Cardiac muscle cell (in vitro differentiated cells and primary cell): ENCODE results near the gene CELF1. TPM values are rescaled to one million over a fixed set of nuclear protein-coding genes. Genes with fewer than 3 reads are reported as not detected.
A peak's percentile ranks its signal among the peaks of the same experiment; 100 is the strongest.

Experiments
- DNase-seq, 2 donors: peaks; one replicate each; pipeline versions ENCODE4 v3.0.0 to v3.0.0-alpha.2; 2010 to 2017; ENCODE audit warnings: low read depth in 1 of 2, low spot score in 1 of 2
- H3K27ac ChIP-seq: fragments of 200-600 bp; sonication (generic); 2 replicates; pipeline ENCODE4 v1.5.1; 2016
- H3K27me3 ChIP-seq: fragments of 200-600 bp; sonication (generic); 2 replicates; pipeline ENCODE4 v1.6.0; 2016; ENCODE audit warnings: control low read depth
- H3K36me3 ChIP-seq: fragments of 200-600 bp; sonication (generic); 2 replicates; pipeline ENCODE4 v1.5.1; 2016; ENCODE audit warnings: control low read depth
- H3K4me1 ChIP-seq: fragments of 200-600 bp; sonication (generic); 2 replicates; pipeline ENCODE4 v1.8.1; 2017; ENCODE audit warnings: low read depth, mild to moderate bottlenecking, mixed run types
- H3K4me3 ChIP-seq: fragments of 200-600 bp; sonication (generic); 2 replicates; pipeline ENCODE4 v1.5.1; 2016; ENCODE audit warnings: mild to moderate bottlenecking
- H3K9me3 ChIP-seq: fragments of 200-600 bp; sonication (generic); 2 replicates; pipeline ENCODE4 v1.5.1; 2017; ENCODE audit warnings: low read depth, mild to moderate bottlenecking, control low read depth
- polyA plus RNA-seq: library from polyadenylated mRNA; unstranded; fragments of >200 nt; fragmentation: Nextera tagmentation; extraction: Ambion mirVana; gene quantifications from 2 replicates; pipeline ENCODE4 v1.2.1, GENCODE V29; 2016
- total RNA-seq: library from RNA; depleted of rRNA; stranded (reverse); fragments of >200 nt; gene quantifications from 2 replicates; pipeline ENCODE4 v1.2.3, GENCODE V29; 2016
- TF ChIP-seq, protein P1 (sequence below): IDR thresholded peaks from 2 replicates; pipeline ENCODE4 v1.5.1; 2012; ENCODE audit warnings: low read depth, mild to moderate bottlenecking, low read length

The CELF1 gene
- total and polyA plus RNA-seq, 2 experiments from 2014 or later = 98.9 to 178 TPM

DNA sequence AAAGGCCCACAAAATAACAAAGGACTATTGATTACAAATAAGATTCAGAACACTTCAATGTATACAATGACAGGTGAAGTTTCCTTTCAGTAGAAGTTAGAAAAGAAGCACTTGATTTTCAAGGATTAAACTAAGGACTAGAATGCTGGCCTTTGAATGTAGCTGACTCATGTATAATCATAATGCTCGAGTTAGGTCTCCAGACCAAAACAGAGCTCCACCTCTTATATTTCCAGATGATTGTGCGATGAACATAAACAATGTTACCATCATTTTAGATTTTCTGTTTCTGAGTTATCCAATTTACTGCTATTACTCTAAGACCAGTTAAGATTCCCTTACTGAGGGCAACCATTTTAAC lies 63.6 kb downstream of the CELF1 start:
- H3K27ac ChIP-seq = peak overlapping the region; percentile 70
- peaks cover 26% of the 10 kb centered on the region for H3K4me1 ChIP-seq
- no peaks in the 10 kb centered on the region for H3K9me3 ChIP-seq
- H3K27me3 ChIP-seq = no peaks in the 10 kb centered on the region
- H3K4me3 ChIP-seq = no peak overlapping the region
- peaks cover 24% of the 10 kb centered on the region for H3K36me3 ChIP-seq
- TF ChIP-seq, protein P1, sequence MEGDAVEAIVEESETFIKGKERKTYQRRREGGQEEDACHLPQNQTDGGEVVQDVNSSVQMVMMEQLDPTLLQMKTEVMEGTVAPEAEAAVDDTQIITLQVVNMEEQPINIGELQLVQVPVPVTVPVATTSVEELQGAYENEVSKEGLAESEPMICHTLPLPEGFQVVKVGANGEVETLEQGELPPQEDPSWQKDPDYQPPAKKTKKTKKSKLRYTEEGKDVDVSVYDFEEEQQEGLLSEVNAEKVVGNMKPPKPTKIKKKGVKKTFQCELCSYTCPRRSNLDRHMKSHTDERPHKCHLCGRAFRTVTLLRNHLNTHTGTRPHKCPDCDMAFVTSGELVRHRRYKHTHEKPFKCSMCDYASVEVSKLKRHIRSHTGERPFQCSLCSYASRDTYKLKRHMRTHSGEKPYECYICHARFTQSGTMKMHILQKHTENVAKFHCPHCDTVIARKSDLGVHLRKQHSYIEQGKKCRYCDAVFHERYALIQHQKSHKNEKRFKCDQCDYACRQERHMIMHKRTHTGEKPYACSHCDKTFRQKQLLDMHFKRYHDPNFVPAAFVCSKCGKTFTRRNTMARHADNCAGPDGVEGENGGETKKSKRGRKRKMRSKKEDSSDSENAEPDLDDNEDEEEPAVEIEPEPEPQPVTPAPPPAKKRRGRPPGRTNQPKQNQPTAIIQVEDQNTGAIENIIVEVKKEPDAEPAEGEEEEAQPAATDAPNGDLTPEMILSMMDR = no peak
- DNase-seq = no peak

DNA sequence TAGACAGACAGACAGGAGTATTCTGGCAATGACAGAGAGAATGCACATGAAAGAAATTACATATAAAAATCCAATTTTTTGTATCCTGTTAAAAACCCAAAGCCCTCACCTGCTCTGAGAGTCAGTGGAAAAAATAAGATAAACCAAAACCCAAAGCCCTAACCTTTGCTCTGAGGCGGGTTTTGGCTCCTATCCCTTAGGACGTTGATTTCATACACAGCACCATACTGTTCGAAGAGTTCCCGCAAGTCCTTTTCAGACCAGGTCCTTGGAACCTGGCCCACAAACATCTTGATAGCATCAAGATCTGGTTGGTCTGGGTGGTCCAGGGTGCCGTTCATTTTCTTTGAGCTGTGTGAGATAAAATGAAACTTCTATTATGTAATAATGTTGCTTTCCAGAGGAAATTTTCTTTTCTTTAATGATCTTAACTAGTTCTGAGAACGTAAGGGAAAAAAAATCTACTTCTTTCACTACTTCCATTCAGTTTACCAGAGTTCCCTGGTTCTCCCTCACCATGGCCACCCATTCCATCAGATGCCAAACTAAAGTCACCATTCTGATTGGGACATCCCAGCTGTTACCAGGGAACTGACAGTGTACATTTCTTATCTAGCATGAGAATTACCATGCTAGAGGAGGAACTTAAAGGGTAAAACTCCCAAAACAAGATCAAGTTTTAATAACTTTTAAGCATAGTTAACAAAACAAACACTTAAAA lies 64.1 kb downstream of the CELF1 start:
- H3K27ac ChIP-seq = peak overlapping the region; percentile 70
- no peak for DNase-seq
- H3K9me3 ChIP-seq = no peaks in the 10 kb centered on the region
- H3K36me3 ChIP-seq = peaks cover 29% of the 10 kb centered on the region
- peaks cover 23% of the 10 kb centered on the region for H3K4me1 ChIP-seq
- TF ChIP-seq, protein P1 = no peak
- H3K4me3 ChIP-seq = no peak overlapping the region
- H3K27me3 ChIP-seq = no peaks in the 10 kb centered on the region

DNA sequence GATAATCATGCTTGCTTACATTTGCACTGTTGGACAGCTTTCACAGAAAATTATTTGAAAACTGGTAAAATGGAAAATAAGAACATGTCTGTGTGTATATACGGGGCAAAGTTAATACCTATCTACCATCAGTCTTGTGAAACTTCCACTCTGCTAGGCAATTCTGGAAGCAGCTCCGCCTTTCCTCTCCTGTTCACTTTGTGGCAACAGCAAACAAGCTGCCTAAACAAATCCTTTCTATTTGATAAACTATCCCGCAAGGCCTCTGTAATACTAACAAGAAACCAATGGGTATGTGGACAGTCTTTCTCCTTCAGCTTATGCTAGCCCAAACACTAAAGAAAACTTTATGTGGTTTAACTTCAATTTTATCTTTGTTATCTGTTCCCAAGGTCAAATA lies 64.8 kb downstream of the CELF1 start:
- H3K4me1 ChIP-seq = peaks cover 23% of the 10 kb centered on the region
- no peak for DNase-seq
- H3K9me3 ChIP-seq = no peaks in the 10 kb centered on the region
- H3K36me3 ChIP-seq = peaks cover 35% of the 10 kb centered on the region
- no peaks in the 10 kb centered on the region for H3K27me3 ChIP-seq
- H3K27ac ChIP-seq = peak overlapping the region; percentile 70
- no peak overlapping the region for H3K4me3 ChIP-seq
- TF ChIP-seq, protein P1 = no peak

DNA sequence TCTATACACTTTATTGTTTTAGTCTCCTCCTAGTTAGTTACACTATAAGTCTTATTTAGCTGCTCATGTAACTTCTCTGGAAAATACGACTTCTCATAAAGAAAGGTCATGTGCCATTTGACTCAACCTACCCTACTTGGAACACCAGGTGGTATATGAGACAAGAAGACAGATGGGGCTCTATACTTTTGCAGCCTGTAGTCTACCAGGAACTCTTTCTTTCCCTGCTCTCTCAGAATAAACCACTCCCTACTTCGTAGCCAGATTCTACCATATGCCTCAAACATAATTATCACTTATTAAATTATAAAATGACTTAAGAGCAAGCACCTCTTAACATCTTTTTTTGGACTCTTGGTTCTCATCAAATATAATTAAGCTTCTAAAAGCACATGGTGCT lies 65.5 kb downstream of the CELF1 start:
- peaks cover 42% of the 10 kb centered on the region for H3K36me3 ChIP-seq
- H3K4me3 ChIP-seq = no peak overlapping the region
- no peak for DNase-seq
- no peaks in the 10 kb centered on the region for H3K9me3 ChIP-seq
- no peaks in the 10 kb centered on the region for H3K27me3 ChIP-seq
- H3K27ac ChIP-seq = no peak overlapping the region
- TF ChIP-seq, protein P1 = no peak
- peaks cover 19% of the 10 kb centered on the region for H3K4me1 ChIP-seq

DNA sequence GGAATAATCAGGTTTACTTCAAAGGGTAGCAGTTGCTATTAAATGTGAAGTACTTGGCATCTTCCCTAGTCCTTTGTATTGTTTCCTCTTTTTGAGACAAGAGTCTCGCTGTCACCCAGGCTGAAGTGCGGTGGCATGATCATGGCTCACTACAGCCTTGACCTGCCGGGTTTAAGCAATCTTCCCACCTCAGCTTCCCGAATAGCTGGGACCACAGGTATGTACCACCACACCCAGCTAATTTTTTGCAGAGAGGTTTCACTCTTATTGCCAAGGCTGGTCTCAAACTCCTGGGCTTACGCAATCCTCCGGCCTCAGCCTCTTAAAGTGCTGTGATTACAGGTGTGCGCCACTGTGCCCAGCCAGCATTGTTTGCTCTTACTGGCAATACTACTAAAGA lies 67.8 kb downstream of the CELF1 start:
- Histone ChIP-seq H3K27ac (no peak overlapping the region), H3K4me3 (no peak overlapping the region), H3K4me1 (peaks cover 19% of the 10 kb centered on the region), H3K27me3 (no peaks in the 10 kb centered on the region), H3K9me3 (no peaks in the 10 kb centered on the region), H3K36me3 (peaks cover 60% of the 10 kb centered on the region)
- TF ChIP-seq, protein P1 = no peak
- DNase-seq = no peak
